Tibial nerve (tissue), 4 donors: ENCODE results near the gene STK4.

Experiments
- EP300 ChIP-seq, 2 donors: sonication (generic); formaldehyde crosslinking; IDR thresholded peaks; one replicate each; pipeline ENCODE4 v1.6.1; 2017; ENCODE audit warnings: antibody characterized with exemption in 2 of 2, mild to moderate bottlenecking in 1 of 2
- POLR2A ChIP-seq, 2 donors: fragments of 450-650 bp; IDR thresholded peaks; one replicate each; pipeline ENCODE4 v1.6.1; 2017; ENCODE audit warnings: antibody characterized with exemption in 2 of 2, mild to moderate bottlenecking in 2 of 2, moderate library complexity in 2 of 2
- TF ChIP-seq, protein P1 (sequence below), 5 experiments: fragments of 200-600 bp in 3 of 5; fragments of 450-650 bp in 2 of 5; sonication (generic) in 3 of 5; IDR thresholded peaks; one replicate each; pipeline ENCODE4 v1.5.1; 2016 to 2019; ENCODE audit warnings: antibody characterized with exemption in 5 of 5, mild to moderate bottlenecking in 3 of 5, moderate library complexity in 2 of 5

DNA sequence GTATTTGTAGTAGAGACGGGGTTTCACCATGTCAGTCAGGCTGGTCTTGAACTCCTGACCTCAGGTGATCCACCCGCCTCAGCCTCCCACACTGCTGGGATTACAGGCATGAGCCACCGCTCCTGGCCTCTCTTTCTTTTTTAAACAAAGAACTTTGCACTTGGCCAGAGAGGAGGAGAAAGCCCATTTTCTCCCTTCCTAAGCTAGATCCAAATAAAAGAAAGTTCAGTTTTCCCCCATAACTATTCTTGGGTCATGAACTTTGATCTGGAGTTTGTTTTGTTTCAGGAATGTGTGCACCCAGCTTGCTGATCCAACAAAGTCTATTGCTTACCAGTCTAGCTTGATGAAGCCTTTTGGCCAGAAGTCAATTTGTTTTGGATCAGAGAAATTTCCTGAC lies 111.2 kb downstream of the STK4 start:
- TF ChIP-seq POLR2A (IDR thresholded peaks at IDR 0.05) (no peak), EP300 (IDR thresholded peaks at IDR 0.05) (no peak)
- TF ChIP-seq, protein P1, sequence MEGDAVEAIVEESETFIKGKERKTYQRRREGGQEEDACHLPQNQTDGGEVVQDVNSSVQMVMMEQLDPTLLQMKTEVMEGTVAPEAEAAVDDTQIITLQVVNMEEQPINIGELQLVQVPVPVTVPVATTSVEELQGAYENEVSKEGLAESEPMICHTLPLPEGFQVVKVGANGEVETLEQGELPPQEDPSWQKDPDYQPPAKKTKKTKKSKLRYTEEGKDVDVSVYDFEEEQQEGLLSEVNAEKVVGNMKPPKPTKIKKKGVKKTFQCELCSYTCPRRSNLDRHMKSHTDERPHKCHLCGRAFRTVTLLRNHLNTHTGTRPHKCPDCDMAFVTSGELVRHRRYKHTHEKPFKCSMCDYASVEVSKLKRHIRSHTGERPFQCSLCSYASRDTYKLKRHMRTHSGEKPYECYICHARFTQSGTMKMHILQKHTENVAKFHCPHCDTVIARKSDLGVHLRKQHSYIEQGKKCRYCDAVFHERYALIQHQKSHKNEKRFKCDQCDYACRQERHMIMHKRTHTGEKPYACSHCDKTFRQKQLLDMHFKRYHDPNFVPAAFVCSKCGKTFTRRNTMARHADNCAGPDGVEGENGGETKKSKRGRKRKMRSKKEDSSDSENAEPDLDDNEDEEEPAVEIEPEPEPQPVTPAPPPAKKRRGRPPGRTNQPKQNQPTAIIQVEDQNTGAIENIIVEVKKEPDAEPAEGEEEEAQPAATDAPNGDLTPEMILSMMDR (IDR thresholded peaks at IDR 0.05) = no peak
